Stimulated activated naive CD8-positive, alpha-beta T cell treated with anti-CD3 and anti-CD28 coated beads, Interleukin-15, Interleukin-2, amounts not matched to agents 100 U/mL and 50 U/mL, for 24 hours (primary cell): Measurements from ENCODE around the gene CTLA4.

Experiments
- ATAC-seq: fragments of 150-1000 bp; cut with Tn5 transposase; one replicate; pipeline ENCODE4 v1.10.0; 2021
- DNase-seq: peaks from one replicate; pipeline ENCODE4 v3.0.0; 2021

Gene CTLA4

DNA sequence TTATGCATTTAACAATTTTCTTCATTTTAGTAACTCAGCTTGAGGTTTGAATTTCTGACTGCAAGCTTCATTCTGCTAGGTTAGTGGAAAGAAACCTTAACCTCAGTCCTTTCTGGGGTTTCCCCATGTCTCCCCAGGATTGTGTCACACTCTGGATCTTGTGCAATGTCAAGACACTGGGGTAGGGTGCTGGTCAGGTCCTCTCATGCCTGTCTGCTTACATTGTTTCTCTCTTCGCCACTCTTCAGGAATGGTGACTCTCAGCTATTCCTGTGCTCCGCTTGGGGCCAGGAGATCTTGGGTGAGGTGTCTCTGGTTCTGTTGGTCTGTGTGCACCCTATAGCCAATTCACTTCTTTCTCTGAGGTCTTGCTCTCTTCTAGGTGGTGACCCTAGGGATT lies 23.9 kb downstream of the CTLA4 start:
- ATAC-seq (peak; percentile 86), DNase-seq (peak; percentile 57)

DNA sequence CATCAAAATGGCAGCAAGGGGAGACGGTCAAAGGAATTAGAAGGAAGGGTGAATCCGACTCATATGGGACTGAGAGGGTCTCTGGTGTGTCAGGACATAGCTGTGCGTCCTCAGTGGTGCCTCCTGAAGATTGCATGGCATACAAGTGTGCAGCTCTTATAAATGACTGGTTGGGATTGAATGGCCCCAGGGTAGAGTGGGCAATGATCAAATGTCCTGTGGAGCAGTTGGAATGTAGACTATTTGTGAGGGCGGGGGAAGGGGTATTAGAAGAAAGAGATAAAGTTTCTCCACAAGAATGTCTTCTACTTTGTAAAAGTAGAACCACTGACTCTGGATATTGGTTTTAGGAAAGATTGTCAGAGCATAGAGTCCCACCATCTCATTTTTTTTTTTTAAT lies 24.6 kb downstream of the CTLA4 start:
- DNase-seq (no peak), ATAC-seq (no peak)

DNA sequence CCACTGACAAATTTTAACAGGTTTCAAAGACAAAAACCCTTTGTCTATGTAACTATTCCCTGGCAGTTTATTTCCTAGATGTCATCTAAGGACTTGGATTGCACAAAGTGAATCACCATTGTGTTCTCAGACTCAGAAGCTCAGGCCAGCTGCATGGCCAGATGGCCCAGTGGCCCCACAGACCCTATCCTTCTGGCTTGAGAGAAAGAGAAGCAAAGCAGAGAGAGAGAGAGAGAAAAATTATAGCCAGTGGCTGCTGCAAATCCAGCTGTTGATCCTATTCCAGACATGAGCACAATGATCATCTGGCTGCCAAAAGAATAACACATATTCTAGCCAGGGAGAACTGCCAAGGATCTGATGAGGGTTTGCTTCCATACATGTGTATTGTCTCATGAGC lies 25.8 kb downstream of the CTLA4 start:
- ATAC-seq: no peak
- DNase-seq: no peak

DNA sequence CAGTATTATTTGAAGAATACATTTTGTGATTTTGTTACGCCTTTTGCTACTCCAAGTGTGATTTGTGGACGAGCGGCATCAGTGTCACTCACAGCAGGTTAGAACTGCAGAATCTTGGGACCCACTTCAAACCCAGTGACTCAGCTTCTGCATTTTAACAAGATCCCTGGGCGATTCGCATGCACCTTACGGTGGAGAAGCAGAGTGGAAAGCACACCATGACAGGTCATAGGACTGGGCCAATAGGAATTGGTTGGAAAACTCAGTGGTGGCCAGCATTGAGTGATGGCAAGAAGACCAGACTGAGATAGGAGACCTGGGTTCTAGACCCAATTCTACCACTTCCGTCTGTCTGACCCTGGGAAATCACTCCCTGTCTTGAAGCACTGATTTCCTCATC lies 26.3 kb downstream of the CTLA4 start:
- ATAC-seq (peak; percentile 4), DNase-seq (no peak)

DNA sequence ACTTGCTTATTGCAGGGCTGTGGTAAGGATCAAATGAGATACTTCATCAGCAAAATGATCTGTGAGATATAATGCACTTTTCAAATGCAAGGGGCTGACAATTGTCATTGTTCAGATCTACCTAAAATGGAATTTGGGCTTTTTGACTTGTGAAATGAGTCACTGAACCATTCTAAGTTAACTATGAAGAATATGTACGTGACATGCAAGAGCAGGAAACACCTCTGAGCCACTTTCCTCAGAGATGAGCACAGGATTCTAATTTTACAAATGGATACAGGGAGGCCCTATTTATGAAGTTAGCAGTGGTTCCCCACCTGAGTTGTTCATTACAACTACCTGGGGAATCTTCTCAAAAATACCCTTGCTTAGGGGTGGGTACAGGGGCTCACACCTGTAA lies 26.7 kb downstream of the CTLA4 start:
- ATAC-seq (peak; percentile 65), DNase-seq (no peak)

DNA sequence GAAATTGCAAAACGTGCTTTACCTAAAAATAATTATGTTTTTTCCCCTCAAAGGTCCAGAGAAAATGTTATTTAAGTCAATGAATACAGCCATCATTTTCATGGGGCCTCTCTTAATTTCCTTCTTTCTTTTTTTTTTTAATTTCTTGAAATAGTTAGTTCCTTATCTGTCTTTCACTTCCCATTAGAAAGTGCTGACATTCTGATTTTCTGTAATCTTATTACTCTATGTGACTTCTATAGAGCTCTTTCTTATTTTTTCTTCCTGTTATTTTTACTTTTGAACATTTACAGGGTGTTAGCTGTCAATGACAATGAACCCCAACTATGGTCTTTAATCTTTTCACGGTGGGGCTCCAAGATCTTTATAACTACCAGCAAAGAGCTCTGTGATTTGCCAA lies 30.0 kb downstream of the CTLA4 start:
- ATAC-seq (no peak), DNase-seq (no peak)

DNA sequence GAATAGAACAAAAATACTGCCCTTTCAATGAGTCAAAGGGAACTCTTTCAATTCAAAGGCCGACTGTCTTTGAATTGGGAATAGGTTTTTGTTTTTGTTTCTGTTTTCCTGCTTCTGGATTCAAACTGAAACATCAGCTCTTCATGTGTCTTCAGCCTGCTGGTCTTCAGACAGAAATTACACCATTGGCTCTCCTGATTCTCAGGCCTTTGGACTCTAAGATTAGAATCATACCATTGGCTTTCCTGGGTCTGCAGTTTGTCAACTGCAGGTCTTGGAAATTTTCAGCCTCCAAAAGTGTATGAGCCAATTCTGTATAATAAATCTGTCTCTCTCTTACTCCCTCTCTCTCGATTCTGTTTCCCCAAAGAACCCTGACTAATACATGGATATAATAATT lies 31.1 kb downstream of the CTLA4 start:
- no peak for DNase-seq
- no peak for ATAC-seq

DNA sequence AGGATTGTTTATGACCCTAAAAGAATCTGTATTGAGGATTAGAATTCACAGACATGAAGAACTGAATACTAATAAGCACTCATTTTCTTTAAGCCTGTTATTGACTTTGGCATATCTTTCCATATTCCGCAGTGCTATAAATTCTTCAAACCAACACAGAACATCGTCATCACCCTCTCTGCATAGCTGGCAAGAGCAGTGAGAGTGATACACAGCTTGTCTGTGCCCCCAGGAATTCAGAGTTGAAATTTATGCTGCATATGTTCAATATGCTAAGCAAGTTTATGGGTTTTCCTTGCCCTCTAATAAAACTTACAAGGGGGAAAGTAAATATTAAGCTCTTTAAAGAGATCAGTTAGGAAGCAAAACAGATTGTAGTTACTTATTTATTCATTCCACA lies 32.7 kb downstream of the CTLA4 start:
- ATAC-seq (no peak), DNase-seq (no peak)

DNA sequence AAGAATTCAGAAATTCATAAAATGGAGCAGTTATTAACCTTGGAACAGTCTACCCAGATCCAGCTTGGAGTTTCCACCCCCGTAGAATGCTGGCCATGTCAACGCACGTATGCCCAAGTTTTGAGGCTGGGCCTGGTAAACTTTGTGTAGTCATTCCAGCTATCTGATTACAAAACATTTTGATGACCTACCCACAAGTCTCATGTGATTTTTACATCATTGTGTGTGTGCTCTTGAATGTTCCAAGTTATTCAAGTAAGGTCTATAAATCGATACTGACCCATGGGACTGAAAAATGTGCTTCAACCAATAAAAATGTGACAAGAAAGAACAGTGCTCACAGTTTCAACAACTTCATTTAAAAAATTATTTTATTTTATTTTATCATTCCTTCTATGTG lies 36.5 kb downstream of the CTLA4 start:
- ATAC-seq (no peak), DNase-seq (no peak)

DNA sequence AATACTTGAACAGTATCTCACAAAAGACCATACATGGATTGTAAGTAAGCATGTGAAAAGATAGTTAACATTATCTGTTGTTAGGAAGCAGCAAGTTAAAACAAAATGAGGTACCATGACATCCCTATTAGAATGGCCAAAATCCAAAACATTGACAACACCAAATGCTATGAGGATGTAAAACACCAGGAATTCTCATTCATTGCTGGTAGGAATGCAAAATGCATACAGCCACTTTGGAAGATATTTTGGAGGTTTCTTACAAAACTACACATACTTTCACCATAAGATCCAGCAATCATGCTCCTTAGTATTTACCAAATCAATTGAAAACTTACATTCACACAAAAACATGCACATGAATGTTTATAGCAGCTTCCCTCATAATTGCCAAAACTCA lies 38.1 kb downstream of the CTLA4 start:
- DNase-seq (no peak), ATAC-seq (no peak)

DNA sequence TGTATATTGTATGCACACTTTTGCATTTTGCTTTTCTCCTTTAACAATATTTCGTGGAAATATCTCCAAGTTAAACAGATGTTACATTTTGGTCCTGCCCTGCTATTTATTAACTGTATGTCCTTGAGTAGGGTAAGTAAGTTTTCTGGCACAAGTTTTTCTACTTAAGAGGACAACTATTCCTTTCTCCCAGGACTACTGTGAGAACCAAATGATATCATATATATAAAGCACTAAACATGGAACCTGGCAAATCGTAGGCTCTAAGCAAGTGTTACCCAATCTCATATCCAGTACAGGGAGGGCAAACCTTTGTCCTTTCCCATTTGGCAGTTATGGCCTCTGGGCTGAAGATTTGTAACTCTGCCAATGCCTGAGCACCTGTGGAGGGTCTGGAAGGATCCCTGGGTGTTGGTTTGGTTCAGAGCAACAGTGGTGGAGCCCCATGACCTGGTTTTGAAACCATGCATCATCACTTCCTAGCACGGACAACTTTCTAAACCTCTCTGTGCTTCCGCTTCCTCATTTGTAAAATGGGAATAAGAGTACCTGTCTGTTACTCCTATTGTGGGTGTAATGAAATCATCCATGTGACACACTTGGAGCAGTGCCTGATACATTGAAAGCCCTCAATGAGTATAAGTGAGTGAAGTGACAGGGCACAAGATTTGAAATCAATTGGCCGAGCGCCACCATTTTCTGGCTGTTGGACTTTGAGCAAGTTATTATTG lies 40.7 kb downstream of the CTLA4 start:
- no peak for DNase-seq
- ATAC-seq: no peak

DNA sequence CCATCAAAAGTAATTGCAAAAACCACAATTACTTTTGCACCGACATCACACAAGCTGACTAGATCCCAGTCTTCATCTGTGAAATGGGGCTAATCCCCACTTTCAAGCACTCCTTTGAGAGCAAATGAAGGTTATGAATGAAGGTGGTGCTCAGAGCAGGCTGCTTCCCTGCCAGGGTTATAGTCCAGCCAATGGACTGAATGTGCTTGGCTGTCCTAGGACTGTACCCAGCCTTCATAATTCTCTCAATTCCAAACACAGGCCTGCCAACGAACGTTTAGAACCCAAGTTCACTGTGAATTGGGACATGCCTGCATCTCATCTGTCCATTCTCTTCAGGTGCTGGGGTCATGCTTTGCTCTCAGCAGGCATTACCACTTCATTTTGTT lies 41.2 kb downstream of the CTLA4 start:
- no peak for ATAC-seq
- no peak for DNase-seq

DNA sequence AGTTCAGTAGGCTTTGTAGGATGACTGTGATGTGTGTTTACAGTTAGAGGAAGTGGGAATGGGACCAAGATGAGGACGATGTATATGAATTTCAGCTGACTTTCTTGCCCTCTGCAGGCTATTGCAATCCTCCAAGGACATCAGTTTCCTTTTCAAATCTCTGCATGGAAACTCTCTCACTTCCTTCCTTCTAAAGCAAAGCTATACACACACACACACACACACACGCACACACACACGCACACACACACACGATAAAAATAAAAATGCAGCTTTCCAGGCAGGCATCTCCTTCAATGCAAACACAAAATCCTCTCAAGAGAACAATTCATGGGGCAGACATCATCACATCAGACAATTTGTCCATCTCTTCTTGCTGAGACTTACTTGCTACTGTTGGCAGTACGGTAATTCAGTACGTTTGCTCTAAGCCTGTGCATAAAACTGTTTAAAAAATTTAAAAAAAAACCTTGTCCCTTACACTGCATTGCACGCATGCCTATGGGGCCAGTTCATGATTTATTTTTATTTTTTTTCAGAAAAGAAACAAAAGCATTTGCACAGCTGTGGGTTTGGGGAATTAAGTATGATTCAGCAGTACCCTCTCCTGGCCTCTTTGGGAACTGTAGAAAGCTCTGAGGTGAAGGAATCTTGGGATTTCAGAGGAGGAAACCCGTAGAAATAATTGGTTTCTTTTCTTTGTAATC lies 41.8 kb downstream of the CTLA4 start:
- DNase-seq: no peak
- ATAC-seq: peak; percentile 60

DNA sequence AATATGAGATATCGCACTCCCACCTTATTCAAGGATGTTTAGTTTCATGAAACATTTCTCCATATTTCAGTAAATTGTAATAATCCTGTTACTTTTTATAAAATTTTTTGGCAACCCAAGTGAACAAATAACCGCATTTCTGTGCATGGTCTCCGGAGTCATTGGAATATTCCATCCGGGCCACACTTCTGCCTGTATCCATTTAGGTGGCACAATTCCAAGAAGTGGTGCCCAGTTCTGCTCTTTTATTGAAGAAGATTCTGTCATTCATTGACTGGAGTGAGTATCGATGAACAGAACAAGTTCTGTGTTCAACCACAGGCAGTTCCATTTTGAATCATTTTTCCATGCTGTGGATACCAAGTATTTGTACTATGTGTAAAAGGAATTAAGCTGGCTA lies 42.4 kb downstream of the CTLA4 start:
- ATAC-seq (peak; percentile 78), DNase-seq (no peak)

DNA sequence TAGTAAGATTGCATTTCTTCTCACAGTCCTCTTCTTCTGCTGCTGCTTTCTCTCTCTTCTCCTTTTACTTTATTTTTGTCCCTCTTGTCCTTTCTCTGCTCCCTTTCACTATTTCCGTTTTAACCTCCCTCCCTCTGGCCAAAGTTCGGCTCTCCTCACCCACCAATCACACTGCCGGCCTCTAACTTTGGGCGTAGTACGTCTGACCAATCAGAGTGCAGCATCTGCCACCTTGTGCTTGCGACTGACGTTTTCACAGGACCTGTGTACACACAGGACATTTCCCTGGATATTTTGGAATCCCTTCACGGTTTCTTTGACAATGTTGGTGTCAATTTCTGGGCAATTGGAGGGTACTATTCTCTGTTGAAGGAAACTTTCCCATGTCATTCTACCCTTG lies 46.4 kb downstream of the CTLA4 start:
- DNase-seq (no peak), ATAC-seq (no peak)

DNA sequence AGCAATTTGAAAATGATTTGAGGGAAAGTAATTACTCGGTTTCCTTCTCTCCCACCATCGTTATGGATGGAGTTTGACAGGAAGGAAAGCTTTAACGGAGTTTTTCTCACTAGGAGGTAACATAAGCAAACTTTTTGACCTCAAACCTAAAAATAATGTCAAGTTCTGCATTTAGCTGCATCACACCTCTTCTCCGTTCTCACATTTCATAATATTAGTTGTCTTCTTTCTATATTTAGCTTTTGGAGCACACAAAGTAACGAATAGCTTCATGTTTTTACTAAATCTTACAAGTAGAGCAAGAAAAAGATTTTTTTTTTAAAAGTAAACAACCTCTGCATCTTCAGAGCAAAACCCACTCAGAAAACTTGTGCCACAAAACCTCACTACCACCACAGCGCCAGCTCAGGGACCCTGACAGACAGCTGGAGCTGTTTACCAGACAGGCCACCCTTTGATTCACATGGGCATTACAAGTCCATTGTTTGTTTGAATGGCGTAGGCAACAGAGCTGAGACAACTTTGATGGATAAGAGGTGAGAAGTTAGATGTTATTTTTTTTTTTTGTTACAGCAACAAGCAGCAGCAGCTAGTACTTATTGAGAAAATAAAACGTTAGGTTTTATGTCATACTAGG lies 47.1 kb downstream of the CTLA4 start:
- ATAC-seq (peak; percentile 25), DNase-seq (no peak)

DNA sequence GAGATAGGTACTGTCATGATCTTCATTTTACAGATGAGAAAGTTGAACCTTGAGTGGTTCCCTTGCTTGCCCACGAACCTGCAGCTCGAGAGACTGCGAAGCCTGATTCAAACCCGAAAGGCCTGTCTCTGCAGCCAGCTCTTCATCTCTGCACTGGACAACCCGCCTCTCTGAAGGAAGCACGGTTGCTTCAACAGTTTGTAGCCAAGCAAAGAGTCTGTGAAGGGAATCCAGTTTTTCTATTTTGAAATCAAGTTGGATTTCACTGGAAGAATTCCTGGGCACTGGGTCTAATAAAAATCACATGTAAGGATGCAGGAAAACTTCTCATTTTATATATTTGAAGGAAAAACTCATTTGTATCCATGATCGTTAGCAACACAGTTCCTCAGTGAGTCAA lies 47.7 kb downstream of the CTLA4 start:
- no peak for DNase-seq
- no peak for ATAC-seq

DNA sequence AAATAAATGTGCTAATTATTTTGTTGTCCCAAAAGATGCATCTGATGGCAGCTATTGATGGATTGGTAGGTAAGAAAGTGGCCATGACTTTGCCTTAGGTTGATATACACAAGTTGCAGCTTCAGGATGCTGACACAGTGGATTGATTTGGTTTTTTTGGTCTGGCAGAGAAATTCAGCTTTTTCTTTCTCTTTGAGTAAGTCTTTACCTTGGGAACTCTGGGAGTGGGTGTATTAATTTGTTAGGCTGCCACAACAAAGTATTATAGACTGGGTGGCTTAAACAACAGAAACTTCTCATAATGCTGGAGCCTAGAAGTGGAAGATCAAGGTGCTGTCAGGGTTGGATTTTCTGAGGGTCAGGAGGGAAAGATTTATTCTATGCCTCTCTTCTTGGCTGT lies 49.2 kb downstream of the CTLA4 start:
- DNase-seq (no peak), ATAC-seq (peak; percentile 8)

DNA sequence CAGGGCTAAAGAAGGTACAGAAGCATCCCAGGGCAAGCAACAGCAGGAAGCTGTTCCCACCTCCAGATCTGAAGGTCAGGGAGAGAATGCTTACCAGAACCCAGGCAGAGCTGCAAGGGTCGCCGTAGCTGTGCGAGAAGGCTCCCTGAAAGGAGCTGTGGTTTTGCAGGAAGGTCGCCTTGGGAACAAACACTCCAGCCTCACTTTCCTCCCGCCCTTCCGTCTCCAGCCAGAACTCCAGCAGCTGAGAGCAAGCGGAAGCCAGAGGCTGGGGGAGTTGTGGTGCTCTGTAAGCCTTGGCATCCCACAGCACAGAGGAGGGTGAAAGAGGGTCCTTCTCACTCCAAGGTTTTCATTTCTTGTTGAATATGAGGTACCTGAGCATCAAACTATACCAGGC lies 50.7 kb downstream of the CTLA4 start:
- DNase-seq: no peak
- no peak for ATAC-seq

DNA sequence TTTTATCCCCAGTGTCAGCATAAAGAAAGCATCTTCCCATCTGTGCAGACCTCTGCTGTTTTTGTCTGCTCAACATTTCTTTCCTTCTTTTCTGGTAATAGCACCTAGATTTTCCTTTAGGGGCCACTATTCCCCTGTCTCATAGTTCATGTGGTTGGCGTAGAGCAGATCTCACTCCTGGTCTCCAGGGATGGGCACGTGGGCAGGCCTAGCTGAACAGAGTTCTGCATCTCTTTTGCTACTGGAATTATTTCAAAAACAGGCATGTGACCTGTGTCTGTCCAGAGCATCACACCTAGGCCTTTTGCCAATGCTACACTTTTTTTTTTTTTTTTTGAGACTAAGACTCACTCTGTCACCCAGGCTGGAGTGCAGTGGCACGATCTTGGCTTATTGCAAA lies 51.3 kb downstream of the CTLA4 start:
- no peak for DNase-seq
- no peak for ATAC-seq
